Mucosa of descending colon (tissue), 3 donors: ENCODE data around the gene KRTAP10-11. TPM values are rescaled to one million over a fixed set of nuclear protein-coding genes. Genes with fewer than 3 reads are reported as not detected.
"Not testable (repeated sequence)": the region's sequence is repeated elsewhere in the genome, so short reads cannot be mapped to it uniquely, and the experiment has no call there.

Experiments
- ATAC-seq: fragments of 200-7000 bp; cut with Tn5 transposase; one replicate; pipeline ENCODE4 v1.9.1; 2020; ENCODE audit warnings: mild to moderate bottlenecking, moderate library complexity
- DNase-seq, 3 donors: peaks; one replicate each; pipeline ENCODE4 v3.0.0-alpha.2; 2020
- H3K36me3 ChIP-seq: fragments of 200-600 bp; one replicate; pipeline ENCODE4 v1.8.0; 2021; ENCODE audit warnings: low read depth, mild to moderate bottlenecking
- H3K4me1 ChIP-seq: fragments of 200-600 bp; one replicate; pipeline ENCODE4 v1.8.0; 2021; ENCODE audit warnings: low read depth, mild to moderate bottlenecking
- H3K4me3 ChIP-seq: fragments of 200-600 bp; one replicate; pipeline ENCODE4 v1.8.0; 2021; ENCODE audit warnings: mild to moderate bottlenecking
- H3K9me3 ChIP-seq: fragments of 200-600 bp; one replicate; pipeline ENCODE4 v1.8.0; 2021; ENCODE audit warnings: mild to moderate bottlenecking
- intact Hi-C, 2 donors: fragments of 100-400 bp; cut with DNase I in 1 of 2; cut with micrococcal nuclease in 1 of 2; formaldehyde crosslinking; loops; one replicate each; pipeline versions ENCODE4 v1.11.0 to v1.11.1; 2022; cut with DNase I, micrococcal nuclease
- total RNA-seq, 3 donors: library from RNA; stranded (reverse); fragmentation: NEBNext Ultra II Directional in 2 of 3; extraction: Animal tissue kit (Norgen Biotek cat#: 25700) in 2 of 3; gene quantifications; one replicate each; pipeline versions ENCODE4 v1.2.1 to v1.2.4, GENCODE V29; 2021 to 2023
- TF ChIP-seq, protein P1 (sequence below): fragments of 200-600 bp; IDR thresholded peaks from one replicate; pipeline ENCODE4 v1.8.0; 2022; ENCODE audit warnings: antibody characterized with exemption, mild to moderate bottlenecking
- donor health status: DM: no; HTN: no; CAD: no; lungs with moderate emphysema.
- donor health status: DM: no; HTN: no; CAD: no.
- donor health status: DM: no; HTN: yes; CAD: no.

Gene KRTAP10-11
- total RNA-seq, 3 donors from 2014 or later = not detected

DNA sequence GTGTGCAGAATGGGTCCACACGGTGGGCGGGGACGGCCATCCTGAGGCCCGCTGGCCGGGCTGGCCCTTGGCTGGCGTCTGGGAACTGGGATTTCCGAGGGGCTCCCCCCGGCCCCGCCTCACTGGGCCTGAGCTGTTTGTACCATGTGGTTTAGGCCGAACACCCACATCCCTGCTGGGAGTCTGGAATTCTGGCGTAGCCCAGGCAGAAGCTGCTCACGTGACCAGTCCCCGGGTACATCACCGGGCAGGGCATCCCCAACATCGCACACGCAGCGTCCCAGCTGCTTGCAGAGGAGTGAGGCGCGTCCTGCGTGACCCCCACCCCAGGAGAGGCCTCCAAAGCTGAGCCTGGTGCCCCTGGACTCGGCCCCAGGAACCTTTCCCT, 43.8 kb upstream of the KRTAP10-11 start:
- ATAC-seq (no peak), DNase-seq (no peak)
- TF ChIP-seq, protein P1, sequence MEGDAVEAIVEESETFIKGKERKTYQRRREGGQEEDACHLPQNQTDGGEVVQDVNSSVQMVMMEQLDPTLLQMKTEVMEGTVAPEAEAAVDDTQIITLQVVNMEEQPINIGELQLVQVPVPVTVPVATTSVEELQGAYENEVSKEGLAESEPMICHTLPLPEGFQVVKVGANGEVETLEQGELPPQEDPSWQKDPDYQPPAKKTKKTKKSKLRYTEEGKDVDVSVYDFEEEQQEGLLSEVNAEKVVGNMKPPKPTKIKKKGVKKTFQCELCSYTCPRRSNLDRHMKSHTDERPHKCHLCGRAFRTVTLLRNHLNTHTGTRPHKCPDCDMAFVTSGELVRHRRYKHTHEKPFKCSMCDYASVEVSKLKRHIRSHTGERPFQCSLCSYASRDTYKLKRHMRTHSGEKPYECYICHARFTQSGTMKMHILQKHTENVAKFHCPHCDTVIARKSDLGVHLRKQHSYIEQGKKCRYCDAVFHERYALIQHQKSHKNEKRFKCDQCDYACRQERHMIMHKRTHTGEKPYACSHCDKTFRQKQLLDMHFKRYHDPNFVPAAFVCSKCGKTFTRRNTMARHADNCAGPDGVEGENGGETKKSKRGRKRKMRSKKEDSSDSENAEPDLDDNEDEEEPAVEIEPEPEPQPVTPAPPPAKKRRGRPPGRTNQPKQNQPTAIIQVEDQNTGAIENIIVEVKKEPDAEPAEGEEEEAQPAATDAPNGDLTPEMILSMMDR = no peak
- Histone ChIP-seq H3K4me3 (no peak overlapping the region), H3K9me3 (no peaks in the 10 kb centered on the region), H3K36me3 (no peaks in the 10 kb centered on the region), H3K4me1 (no peaks in the 10 kb centered on the region)
- intact Hi-C loops = no loop called here

- no peak for ATAC-seq
- intact Hi-C loops = no loop called here
These were observed 42.9 kb upstream of the KRTAP10-11 start for GRCh38 chr21:44603109-44603875.

GRCh38 chr21:44603911-44604310, 42.3 kb upstream of the KRTAP10-11 start:
- Histone ChIP-seq H3K4me1 (no peaks in the 10 kb centered on the region), H3K36me3 (no peaks in the 10 kb centered on the region), H3K9me3 (no peaks in the 10 kb centered on the region), H3K4me3 (no peak overlapping the region)
- no peak for ATAC-seq
- no peak for DNase-seq
- TF ChIP-seq, protein P1 = no peak
- intact Hi-C loops = no loop called here

More at GRCh38 chr21:44603109-44603875, 42.9 kb upstream of the KRTAP10-11 start:
- TF ChIP-seq, protein P1 = no peak
- Histone ChIP-seq H3K4me3 (no peak overlapping the region), H3K9me3 (no peaks in the 10 kb centered on the region), H3K4me1 (no peaks in the 10 kb centered on the region), H3K36me3 (no peaks in the 10 kb centered on the region)
- no peak for DNase-seq

- ATAC-seq (no peak), DNase-seq (no peak)
- intact Hi-C loops = no loop called here
- TF ChIP-seq, protein P1 = no peak
- Histone ChIP-seq H3K9me3 (peaks cover 11% of the 10 kb centered on the region), H3K36me3 (no peaks in the 10 kb centered on the region), H3K4me1 (no peaks in the 10 kb centered on the region), H3K4me3 (no peak overlapping the region)
These were observed 39.7 kb upstream of the KRTAP10-11 start for GRCh38 chr21:44606495-44606894.

DNA sequence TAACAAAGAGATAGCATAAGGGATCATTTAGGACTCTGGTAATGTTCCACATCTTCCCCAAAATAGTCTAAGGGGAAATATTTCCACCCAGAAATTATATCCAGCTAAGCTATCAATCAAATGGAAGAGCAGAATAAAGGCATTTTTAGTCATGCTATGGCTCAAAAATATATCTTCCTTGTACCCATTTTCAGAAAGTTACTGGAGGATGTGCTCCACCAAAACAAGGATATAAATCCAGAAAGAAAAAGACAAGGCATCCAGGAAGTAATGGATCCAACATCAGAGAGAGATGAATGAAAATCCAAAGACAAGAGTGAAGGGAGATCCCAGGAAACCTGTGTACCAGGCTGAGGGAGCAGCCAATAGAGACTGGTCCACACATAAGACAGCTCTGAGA, 37.0 kb upstream of the KRTAP10-11 start:
- no peak for DNase-seq
- intact Hi-C loops = no loop called here

DNA sequence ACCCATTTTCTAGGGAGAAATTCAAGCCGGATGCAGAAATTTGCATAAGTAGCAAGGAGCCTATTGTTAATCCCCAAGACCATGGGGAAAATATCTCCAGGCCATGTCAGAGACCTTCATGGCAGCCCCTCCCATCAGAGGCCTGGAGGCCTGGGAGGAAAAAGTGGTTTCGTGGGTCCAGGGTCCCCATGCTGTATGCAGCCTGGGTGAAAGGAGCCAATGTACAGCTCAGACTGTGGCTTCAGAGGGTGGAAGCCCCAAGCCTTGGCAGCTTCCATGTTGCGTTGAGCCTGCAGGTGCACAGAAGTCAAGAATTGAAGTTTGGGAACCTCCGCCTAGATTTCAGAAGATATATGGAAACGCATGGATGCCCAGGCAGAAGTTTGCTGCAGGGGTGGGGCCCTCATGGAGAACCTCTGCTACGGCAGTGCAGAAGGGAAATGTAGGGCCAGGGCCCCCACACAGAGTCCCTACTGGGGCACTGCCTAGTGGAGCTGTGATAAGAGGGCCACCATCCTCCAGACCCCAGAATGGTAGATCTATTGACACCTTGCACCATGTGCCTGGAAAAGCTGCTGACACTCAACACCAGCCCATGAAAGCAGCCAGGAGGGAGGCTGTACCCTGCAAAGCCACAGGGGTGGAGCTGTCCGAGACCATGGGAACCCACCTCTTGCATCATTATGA, 35.9 kb upstream of the KRTAP10-11 start:
- ATAC-seq, DNase-seq, H3K4me3 ChIP-seq, intact Hi-C loops, H3K4me1 ChIP-seq, H3K36me3 ChIP-seq: not testable (repeated sequence)
- H3K9me3 ChIP-seq = peaks cover 13% of the 10 kb centered on the region

More for the DNA sequence above, 37.0 kb upstream of the KRTAP10-11 start:
- Histone ChIP-seq H3K4me3 (no peak overlapping the region), H3K4me1 (no peaks in the 10 kb centered on the region), H3K9me3 (peaks cover 13% of the 10 kb centered on the region), H3K36me3 (no peaks in the 10 kb centered on the region)
- no peak for ATAC-seq
- TF ChIP-seq, protein P1 = no peak
